Measurements from ENCODE around the gene SWAP70.
"Not testable (repeated sequence)": the region's sequence is repeated elsewhere in the genome, so short reads cannot be mapped to it uniquely, and the experiment has no call there.

The SWAP70 gene
- 104 to 188 (median 158) reads per million in 17 experiments for total RNA-seq

DNA sequence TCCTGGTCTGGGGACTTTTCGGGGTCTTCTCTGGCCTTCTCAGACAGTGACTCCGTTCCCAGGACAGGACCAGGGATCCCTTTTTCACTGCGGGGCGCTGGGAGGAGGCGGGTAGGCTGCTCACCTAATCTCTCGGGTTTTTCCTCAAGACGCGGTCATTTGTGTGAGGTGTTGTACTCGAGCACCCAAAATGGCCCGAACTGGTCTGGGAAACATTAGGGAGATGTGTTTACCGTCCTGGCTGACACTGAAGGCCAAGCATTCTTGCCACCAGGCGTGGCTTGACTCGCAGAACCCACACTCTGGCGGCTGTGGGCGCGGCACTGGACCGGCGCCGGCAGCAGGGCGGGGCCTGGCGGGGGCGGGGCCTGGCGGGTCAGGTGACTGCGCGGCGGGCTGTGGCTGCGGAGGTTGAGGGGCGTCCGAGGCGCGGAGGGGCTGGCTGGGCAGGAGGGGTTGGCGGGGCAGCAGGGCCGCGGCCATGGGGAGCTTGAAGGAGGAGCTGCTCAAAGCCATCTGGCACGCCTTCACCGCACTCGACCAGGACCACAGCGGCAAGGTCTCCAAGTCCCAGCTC, at the start of gene SWAP70:
TSS of gene SWAP70 (plus strand) at position 379 of the 577 bp plus-strand sequence. CDS start at position 482, 103 bp downstream.
- peak; percentile 88 to 95 (median 92) for DNase-seq

DNA sequence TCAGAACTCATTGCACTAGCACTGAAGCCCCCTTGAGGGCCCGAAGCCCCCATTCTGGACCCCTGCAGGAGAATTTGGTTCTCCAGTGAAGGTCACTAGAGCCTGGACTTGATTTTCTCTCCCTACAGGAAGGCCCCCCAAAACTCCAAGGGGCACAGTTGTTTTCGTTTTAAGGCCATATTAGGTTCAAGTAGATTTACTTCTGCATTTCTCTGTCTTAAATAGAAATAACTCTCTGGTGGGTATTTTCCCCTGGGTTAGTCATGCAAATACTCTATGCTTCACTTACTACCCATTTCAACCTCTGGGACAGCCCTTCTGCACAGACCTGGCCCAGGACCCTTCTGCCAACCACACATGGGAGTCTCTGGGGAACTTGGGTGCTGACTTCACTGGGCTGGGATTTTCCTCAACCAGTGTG, 48.8 kb upstream of the SWAP70 start:
- peak; percentile 50 to 84 (median 74) for DNase-seq

DNA sequence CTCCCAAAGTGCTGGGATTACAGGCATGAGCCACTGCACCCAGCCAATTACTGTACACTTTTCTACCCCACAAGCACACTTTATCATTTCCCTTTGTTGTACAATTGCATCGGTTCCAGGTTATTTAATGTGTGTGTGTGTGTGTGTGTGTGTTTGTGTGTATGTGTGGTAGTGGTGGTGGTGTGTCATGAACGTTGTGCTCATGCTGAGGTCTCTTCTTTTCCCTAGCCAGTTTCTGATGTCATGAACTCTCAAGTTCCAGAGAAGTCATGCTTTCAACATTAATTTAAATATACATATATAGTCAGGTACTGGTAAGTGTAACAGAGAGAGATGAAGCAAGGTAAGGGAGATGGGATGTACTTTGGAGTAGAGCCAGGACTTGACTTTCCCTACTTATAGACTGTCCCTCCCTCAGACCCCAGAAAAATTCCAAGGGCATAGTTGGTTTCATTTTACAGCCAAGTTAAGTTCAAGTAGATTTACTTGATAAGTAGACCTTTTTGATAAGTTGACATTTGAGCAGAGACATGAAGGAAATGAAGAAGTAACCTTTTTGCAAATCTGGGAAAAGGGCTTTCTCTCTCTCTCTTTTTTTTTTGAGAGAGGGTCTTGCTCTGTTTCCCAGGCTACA, 47.7 kb upstream of the SWAP70 start:
- peak in 1 of 4 experiments; percentile 25 for DNase-seq

DNA sequence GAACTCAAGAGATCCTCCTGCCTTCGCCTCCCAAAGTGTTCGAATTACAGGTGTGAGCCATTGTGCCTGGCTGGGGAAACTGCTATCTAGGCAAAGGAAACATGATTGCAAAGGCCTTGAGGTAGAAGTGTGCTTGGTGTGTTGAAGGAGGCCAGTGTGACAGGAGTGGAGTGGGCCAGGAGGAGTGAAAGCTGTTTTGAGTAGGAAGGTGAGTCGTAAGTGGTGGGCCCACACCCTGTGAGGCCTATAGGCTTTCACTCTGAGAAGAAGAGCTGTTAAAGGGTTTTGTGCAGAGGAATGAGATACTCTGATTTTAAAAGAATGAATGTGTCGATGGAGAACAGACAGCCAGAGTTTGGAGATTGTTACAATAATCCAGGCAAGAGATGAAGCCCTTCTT, 47.0 kb upstream of the SWAP70 start:
- DNase-seq: no peak

DNA sequence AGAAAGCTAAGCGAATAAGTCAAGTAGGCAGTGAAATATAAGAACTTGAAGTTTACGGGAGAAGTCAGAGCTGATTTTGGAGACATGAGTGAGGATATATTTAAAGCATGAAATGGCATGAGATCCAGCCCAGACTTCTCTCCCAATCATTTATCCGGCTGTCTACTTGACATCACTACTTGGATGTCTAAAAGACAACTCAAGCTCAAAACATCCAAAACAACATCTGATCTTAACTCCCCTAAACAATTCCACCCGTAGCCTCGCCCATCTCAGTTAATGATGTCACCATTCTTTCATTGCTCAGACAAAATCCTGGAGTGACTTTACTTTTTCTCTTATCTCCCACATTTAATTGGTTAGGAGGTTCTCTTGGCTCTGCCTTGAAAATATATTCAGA, 45.9 kb upstream of the SWAP70 start:
- no peak for DNase-seq

DNA sequence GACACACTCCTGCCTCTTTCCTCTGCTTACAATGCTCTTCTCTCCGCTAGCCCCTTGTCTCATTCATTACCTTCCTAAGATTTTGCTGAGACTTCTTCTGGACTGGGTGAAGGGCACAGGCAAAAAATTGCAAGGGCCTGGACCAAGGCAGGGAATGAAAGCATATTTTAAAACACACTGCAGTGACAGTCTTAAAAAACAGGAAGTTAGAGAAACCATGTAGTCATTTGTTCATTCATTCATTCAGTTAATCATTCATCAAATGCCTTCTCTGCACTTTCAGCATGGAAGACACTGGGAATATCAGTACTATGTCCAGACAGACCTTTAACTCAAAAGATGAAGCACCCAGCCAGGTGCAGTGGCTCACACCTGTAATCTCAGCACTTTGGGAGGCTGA, 44.9 kb upstream of the SWAP70 start:
- peak in 1 of 4 experiments; percentile 10 for DNase-seq

DNA sequence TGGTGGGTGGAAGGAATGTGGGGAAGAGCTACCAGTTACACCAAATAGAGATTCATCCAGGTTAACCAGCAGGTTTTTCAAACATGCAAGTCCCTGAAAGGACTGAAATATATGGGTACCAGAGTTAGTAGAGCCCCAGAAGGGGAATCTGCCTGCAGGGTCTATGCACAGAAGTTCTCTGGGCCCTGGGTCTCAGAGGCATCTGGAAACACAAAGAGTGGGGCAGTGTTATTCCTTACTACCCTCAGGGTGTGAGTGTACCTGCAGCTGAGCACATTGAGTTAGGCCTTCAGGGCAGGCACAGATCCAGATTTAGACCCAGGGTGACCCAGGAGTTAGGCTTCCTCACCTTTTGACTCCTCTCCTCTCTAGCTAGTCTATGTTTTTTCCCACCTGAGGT, 43.9 kb upstream of the SWAP70 start:
- no peak for DNase-seq

DNA sequence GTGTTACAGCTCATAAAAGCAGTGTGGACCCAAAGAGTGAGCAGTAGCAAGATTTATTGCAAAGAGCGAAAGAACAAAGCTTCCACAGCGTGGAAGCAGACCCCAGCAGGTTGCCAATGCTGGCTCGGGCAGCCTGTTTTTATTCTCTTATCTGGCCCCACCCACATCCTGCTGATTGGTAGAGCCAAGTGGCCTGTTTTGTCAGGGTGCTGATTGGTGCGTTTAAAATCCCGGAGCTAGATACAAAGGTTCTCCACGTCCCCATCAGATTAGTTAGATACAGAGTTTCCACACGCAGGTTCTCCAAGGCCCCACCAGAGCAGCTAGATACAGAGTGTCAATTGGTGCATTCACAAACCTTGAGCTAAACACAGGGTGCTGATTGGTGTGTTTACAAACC, 41.5 kb upstream of the SWAP70 start:
- DNase-seq: not testable (repeated sequence)

DNA sequence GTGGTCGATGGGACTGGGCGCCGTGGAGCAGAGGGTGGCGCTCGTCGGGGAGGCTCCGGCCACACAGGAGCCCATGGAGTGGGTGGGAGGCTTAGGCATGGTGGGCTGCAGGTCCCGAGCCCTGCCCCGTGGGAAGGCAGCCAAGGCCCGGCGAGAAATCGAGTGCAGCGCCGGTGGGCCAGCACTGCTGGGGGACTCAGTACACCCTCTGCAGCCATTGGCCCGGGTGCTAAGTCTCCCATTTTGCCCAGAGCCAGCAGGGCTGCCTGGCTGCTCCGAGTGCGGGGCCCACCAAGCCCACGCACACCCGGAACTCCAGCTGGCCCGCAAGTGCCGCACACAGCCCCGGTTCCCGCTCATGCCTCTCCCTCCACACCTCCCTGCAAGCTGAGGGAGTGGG, 40.8 kb upstream of the SWAP70 start:
- DNase-seq: not testable (repeated sequence)

DNA sequence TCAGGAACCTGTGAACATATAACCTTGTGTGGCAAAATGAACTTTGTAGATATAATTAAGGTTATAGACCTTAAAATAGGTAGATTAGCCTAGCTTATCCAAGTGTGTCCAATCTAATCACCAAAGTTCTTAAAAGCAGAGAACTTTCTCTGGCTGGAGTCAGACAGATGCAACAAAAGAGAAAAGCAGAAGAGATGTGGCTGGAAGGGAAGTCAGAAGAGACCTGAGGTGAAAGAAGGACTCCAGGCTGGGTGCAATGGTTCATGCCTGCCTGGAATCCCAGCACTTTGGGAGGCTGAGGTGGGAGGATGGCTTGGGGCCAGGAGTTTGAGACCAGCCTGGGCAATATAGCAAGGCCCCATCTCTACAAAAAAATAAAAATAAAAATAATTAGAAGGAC, 39.4 kb upstream of the SWAP70 start:
- peak in 3 of 4 experiments; percentile 21 to 33 (median 27) for DNase-seq

DNA sequence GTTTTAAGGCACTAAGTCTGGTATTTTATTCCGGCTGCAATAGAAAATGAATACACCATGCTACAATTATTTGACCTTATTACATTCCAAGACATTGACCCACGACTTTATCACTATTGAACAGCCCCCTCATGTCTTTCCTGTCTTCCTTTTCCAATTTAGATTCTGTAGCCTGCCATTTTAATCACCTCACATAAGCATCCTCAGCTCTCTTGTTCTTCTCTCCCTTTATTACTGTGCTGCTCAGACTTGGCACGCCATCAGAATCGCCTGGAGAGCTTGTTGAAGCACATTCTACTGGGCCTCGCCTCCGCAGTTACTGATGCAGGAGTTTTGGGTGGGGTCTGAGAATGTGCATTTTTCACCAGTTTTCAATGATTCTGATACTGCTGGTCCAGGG, 38.7 kb upstream of the SWAP70 start:
- no peak for DNase-seq

DNA sequence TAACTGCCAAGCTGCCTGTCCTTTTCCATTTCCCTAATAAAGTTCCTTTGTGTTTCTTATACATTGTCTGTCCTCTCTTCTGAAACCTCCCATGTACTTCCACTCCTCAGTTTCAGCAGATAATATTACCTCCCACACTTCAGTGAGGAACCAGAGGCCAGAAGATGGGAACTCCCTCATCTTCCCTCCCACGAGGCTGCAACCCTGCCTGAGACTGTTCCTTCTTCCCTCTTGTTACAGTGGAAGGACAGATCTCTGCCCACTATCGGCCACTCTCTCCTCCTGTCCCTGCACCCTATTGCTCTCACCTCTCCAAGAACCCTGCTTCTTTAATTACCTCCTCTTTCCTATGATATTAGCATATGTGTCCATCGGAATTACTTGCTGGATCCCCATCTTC, 38.1 kb upstream of the SWAP70 start:
- DNase-seq: peak; percentile 77 to 91 (median 89)

DNA sequence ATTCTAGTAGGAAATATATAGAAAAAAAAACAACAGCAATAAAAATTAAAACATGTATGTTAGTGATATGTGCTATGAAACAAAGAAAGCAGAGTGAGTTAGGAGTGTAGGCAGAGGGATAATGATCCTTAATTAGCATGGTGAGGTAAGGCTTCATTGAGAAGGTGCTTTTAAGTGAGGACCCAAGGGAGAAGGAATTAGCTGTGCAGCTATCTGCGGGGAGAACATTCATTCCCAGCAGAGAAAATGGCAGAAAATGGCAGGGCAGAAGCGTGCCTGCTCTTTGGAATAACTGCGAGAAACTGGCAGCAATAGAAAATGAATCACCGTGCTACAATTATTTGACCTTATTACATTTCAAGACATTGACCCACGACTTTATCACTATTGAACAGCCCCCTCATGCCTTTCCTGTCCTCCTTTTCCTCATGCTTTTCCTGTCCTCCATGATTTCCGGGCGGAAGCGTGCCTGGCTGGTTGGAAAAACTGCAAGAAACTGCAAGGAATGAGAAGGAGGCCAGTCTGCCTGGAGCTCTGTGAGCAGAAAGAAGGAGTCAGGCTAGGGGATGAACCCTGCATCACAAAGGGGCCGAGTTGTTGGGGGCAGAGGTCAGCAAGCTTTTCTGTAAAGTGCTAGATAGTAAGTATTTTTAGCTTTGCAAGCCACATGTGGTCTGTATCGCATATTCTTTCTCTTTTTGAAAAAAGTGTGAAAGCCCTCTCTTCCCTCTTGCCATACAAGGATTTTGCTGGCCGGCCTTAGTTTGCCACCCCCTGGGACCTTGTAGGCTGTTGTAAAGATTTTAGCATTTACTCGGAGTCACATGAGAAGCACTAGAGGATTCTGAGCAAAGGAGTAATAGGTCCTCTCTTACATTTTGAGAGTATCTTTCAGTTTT, 37.1 kb upstream of the SWAP70 start:
- peak in 3 of 4 experiments; percentile 19 to 46 (median 23) for DNase-seq

DNA sequence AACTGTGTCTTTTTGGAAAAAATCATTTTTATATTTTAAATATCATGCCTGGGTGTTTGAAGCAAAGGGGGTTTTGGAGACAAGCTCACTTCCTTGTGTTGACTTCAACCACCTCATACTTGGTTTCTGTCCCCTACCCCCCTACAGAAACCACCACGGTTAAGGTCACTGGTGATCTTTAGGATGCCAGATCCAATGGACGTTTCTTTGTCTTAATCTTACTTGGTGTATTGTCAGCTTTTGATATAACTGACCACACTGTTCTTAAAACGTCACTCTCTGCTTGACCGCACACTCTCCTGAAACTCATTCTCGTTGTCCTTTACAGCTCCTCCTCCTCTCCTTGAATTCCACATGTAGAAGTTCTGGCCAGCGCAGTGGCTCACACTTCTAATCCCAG, 34.8 kb upstream of the SWAP70 start:
- no peak for DNase-seq

DNA sequence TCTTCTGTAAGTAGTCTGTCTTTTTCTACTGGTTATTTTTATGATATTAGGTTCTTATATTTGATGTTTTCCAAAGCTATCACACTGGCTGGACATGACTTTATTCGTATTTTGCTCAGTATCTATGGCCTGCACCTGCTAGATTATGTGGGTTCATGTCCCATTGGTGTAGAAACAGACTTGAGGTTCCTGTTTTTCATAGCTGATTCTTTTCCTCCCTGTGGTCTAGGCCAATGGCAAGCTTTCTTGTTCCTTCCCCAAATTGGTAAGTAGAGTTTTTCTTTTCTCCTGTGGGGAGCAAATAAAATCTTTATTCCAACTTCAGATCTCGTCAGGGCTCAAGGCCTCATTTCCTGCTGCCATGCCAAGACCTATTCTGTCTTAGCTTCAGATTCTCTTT, 30.2 kb upstream of the SWAP70 start:
- DNase-seq: peak in 3 of 4 experiments; percentile 36 to 55 (median 48)

DNA sequence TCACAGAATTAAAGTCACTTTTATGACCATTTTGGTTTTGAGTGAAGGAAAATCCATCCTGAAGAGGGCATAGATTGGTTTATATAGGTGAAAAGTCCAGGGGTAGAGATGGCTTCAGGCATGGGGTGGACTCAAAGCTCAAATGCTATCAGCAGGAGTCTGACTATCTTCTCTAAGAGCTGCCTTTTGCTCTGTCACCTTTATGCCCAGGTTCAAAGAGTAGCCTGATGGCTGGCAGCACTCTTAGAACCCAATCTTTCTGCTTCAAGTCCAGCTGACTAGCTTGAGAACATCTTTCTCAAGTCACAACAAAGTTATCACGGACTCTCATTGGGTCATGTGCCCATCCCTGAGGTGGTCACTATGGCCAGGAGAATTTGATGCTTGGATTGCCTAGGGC, 27.2 kb upstream of the SWAP70 start:
- no peak for DNase-seq

DNA sequence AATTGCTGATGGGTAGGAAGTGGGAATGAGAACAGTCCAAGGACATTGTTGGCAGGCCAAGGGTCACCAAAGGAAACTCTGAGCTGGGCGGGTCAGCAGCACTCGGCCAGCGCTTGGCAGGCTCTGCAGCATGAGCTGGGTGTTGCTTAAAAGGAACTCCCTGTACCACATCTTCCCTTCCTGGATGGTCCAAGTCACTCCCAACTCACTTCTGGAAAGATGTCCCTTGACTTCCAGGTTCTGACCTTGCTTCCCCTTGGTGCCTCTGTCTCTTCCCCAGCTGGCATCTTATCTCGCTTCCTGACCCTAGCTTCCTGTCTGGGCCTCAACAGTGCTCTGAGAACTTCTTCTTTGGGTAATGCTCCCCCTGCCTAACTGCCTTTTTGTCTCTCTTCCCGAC, 24.8 kb upstream of the SWAP70 start:
- peak in 3 of 4 experiments; percentile 46 to 55 (median 48) for DNase-seq

DNA sequence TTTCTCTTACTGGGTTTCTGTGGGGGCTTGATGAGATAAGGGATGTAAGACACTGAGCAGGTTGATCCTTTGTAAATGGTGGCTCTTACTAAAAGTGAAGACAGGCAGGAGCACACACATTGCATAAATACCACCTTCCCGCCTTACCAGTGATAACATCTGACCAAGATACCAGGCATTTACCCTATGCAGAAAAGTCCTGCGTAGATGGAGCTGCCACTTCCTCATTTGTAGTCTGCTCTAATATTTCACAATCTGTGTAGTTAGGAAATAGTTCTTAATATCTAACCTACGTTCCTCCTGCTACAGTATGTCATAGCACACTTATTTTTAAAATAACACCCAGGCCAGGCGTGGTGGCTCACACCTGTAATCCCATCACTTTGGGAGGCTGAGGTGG, 23.9 kb upstream of the SWAP70 start:
- peak; percentile 72 to 96 (median 86) for DNase-seq

DNA sequence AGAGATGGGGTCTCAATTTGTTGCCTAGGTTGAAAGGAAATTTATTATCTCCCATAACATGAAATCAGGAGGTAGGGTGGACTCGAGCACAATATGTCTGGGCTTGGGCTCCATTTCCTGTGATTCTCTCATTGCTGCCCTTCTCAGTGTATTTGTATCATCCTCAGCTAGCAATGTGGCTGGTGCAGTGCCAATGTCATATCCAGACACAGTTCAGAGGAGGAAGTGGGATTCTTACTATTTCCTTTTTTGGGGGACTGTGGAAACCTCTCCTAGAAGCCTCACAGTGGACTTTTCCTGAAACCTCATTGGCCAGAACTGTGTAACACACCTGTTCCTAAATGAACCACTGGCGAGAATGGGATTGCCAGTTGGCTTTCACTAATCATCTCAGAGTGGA, 21.0 kb upstream of the SWAP70 start:
- peak; percentile 41 to 68 (median 60) for DNase-seq

DNA sequence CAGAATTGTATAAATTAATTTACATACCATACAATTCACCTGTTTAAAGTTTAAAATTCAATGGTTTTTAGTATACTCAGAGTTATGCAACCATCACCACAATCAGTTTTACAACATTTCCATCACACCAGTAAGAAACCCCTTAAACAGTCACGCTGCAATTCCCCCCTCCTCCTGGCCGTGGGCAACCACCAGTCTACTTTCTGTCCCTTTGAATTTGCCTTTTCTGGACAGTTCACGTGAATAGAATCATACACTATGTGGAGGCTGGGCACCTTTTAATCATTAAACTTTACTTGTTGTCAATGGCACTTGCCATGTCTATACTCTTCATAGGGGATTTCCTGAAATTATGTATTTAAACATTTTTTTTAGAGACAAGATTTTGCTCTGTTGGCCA, 20.1 kb upstream of the SWAP70 start:
- DNase-seq: no peak

DNA sequence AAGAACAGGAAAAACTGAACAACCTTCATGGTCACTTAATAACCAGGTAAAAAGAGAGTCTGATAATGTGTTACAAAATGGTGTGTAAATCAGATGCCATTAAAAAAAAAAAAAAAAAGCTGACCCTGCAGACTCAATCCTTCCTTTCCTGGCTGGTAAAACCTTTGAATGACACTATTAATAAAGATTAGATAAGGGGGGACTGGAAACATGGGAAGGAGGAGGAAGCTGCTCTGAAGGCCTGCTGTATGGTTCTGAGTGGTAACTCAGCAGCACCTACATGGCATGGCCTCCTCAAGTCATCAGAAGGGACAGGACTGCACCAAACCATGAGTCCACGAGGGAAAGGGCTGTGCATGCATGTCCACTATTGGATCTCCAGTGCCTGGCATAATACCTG, 18.0 kb upstream of the SWAP70 start:
- DNase-seq: no peak

DNA sequence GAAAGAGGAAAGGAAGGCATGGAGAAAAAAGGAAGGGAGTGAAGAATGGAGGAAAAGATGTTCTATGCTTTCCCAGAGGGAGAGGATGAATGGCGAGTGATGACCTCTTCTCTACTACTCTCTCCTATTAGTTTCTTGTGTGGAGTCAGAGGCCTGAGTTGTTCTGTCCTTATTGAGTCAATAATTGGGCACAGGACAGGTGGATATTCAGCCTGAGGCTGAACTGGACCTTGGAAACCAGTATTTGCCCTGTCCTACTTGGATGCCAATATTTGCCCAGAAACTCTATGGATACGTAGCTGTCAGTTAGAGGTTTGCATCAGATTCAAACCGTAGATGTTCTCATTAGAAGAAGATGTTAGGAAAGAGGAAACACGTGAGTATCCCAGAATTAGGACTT, 17.6 kb upstream of the SWAP70 start:
- DNase-seq: peak in 1 of 4 experiments; percentile 36

DNA sequence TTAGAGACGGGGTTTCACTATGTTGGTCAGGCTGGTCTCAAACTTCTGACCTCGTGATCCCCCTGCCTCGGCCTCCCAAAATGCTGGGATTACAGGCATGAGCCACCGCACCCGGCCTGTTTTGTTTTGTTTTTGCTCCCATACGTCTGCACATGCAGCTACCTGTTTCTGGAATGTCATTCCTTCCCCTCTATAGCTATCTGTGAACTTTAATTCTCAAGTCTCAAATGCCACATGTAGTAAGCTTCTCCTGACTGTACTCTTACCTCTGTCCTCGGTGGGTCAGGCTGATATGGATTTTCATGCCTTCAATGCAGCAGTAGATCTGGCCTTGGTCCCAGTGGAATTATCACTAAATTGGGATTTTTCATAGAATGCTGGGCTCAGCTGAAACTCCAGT, 12.4 kb upstream of the SWAP70 start:
- no peak for DNase-seq

All from suppressor macrophage (primary cell).